Parathyroid adenoma (tissue), 2 donors: Measurements from ENCODE around the gene ZDHHC14.

Source experiments
- H2AFZ ChIP-seq: fragments of 300-600 bp; sonication (generic); one replicate; pipeline ENCODE4 v1.7.0; 2017; ENCODE audit warnings: antibody characterized with exemption, mild to moderate bottlenecking
- H3K27ac ChIP-seq: fragments of 300-600 bp; sonication (generic); one replicate; pipeline ENCODE4 v1.7.0; 2017
- H3K27me3 ChIP-seq: fragments of 300-600 bp; sonication (generic); one replicate; pipeline ENCODE4 v1.7.0; 2017; ENCODE audit warnings: low read length; ENCODE audit not compliant: control insufficient read depth, insufficient read depth
- H3K36me3 ChIP-seq: fragments of 300-600 bp; sonication (generic); one replicate; pipeline ENCODE4 v1.7.0; 2017; ENCODE audit warnings: low read length; ENCODE audit not compliant: control insufficient read depth, insufficient read depth
- H3K4me1 ChIP-seq: fragments of 300-600 bp; sonication (generic); one replicate; pipeline ENCODE4 v1.7.0; 2017; ENCODE audit warnings: control low read depth
- H3K4me2 ChIP-seq: fragments of 300-600 bp; sonication (generic); one replicate; pipeline ENCODE4 v1.7.0; 2017; ENCODE audit warnings: low read length
- H3K4me3 ChIP-seq: fragments of 300-600 bp; sonication (generic); one replicate; pipeline ENCODE4 v1.7.0; 2017; ENCODE audit warnings: low read depth, low read length
- H3K79me2 ChIP-seq: fragments of 300-600 bp; sonication (generic); one replicate; pipeline ENCODE4 v1.7.0; 2017; ENCODE audit warnings: control low read depth
- H3K9ac ChIP-seq: fragments of 300-600 bp; sonication (generic); one replicate; pipeline ENCODE4 v1.7.0; 2017; ENCODE audit warnings: mild to moderate bottlenecking
- H3K9me3 ChIP-seq: fragments of 300-600 bp; sonication (generic); one replicate; pipeline ENCODE4 v1.7.0; 2017; ENCODE audit warnings: low read length; ENCODE audit not compliant: control insufficient read depth
- CTCF ChIP-seq: fragments of 300-600 bp; sonication (generic); IDR thresholded peaks from one replicate; pipeline ENCODE4 v1.7.0; 2017; ENCODE audit warnings: antibody characterized with exemption, mild to moderate bottlenecking
- donor health status: primary hyperparathyroidism.

Gene ZDHHC14

GRCh38 chr6:157621406-157621805 is 240.4 kb downstream of the ZDHHC14 start:
- Histone ChIP-seq H3K27ac (no peak overlapping the region), H2AFZ (no peak overlapping the region), H3K9me3 (no peaks in the 10 kb centered on the region), H3K79me2 (peaks cover 5% of the 10 kb centered on the region), H3K4me3 (no peak overlapping the region), H3K36me3 (no peaks in the 10 kb centered on the region), H3K4me2 (no peak overlapping the region), H3K4me1 (peaks cover 7% of the 10 kb centered on the region), H3K9ac (no peak overlapping the region), H3K27me3 (no peaks in the 10 kb centered on the region)
- TF ChIP-seq CTCF: no peak

- Histone ChIP-seq H3K9me3 (no peaks in the 10 kb centered on the region), H3K27me3 (no peaks in the 10 kb centered on the region), H2AFZ (no peak overlapping the region), H3K36me3 (no peaks in the 10 kb centered on the region), H3K27ac (no peak overlapping the region), H3K4me1 (peaks cover 7% of the 10 kb centered on the region), H3K9ac (no peak overlapping the region), H3K79me2 (peaks cover 5% of the 10 kb centered on the region), H3K4me2 (no peak overlapping the region), H3K4me3 (no peak overlapping the region)
- TF ChIP-seq CTCF: no peak
Measured at GRCh38 chr6:157622427-157622826, 241.4 kb downstream of the ZDHHC14 start.

GRCh38 chr6:157625111-157625510 is 244.1 kb downstream of the ZDHHC14 start:
- Histone ChIP-seq H3K4me1 (peaks cover 7% of the 10 kb centered on the region), H3K36me3 (no peaks in the 10 kb centered on the region), H3K9ac (no peak overlapping the region), H3K4me3 (no peak overlapping the region), H3K9me3 (no peaks in the 10 kb centered on the region), H3K27ac (no peak overlapping the region), H3K79me2 (peaks cover 5% of the 10 kb centered on the region), H3K27me3 (no peaks in the 10 kb centered on the region), H2AFZ (no peak overlapping the region), H3K4me2 (no peak overlapping the region)
- TF ChIP-seq CTCF: no peak

GRCh38 chr6:157625764-157626163 is 244.8 kb downstream of the ZDHHC14 start:
- Histone ChIP-seq H3K9me3 (no peaks in the 10 kb centered on the region), H3K27ac (no peak overlapping the region), H3K4me2 (no peak overlapping the region), H3K4me1 (peaks cover 7% of the 10 kb centered on the region), H2AFZ (no peak overlapping the region), H3K36me3 (no peaks in the 10 kb centered on the region), H3K4me3 (no peak overlapping the region), H3K9ac (no peak overlapping the region), H3K79me2 (peaks cover 5% of the 10 kb centered on the region), H3K27me3 (no peaks in the 10 kb centered on the region)
- no peak for TF ChIP-seq CTCF

- Histone ChIP-seq H3K4me1 (peaks cover 7% of the 10 kb centered on the region), H3K9ac (no peak overlapping the region), H2AFZ (no peak overlapping the region), H3K9me3 (no peaks in the 10 kb centered on the region), H3K79me2 (peaks cover 5% of the 10 kb centered on the region), H3K27me3 (no peaks in the 10 kb centered on the region), H3K27ac (no peak overlapping the region), H3K4me3 (no peak overlapping the region), H3K4me2 (no peak overlapping the region), H3K36me3 (no peaks in the 10 kb centered on the region)
- no peak for TF ChIP-seq CTCF
Measured at GRCh38 chr6:157627195-157627966, 246.4 kb downstream of the ZDHHC14 start.
